ENCODE data around the gene HIF1A. TPM values are rescaled to one million over a fixed set of nuclear protein-coding genes. Genes with fewer than 3 reads are reported as not detected.

The HIF1A gene
- total and polyA plus RNA-seq, 5 donors from 2014 or later, result 48.2 to 123 (median 60.7) TPM

DNA sequence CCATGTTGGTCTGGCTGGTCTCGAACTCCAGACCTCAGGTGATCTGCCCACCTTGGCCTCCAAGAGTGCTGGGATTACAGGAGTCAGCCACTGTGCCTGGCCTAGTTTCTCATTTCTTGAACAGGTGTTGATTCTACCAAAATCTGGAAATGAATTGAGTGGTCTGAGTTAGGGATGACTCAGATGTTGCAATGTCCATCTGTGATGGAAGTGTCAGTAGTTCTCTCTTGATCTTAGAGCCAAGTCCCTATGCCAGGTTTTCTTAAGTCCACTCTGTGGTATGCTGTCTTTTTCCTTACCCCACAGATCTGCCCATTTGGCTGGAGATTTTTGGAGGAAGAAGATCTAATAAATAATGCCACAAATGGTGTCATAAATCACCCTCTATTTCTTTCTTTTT is 79.5 kb downstream of the HIF1A start:
- no peaks in the 10 kb centered on the region for H3K9me3 ChIP-seq (ENCODE audit: control insufficient read depth in 2 of 2, low read length in 2 of 2)
- no peak overlapping the region for H3K27ac ChIP-seq (ENCODE audit: insufficient read depth, low read length, poor library complexity, severe bottlenecking)
- no peaks in the 10 kb centered on the region for H3K9me3 Mint-ChIP-seq
- no peaks in the 10 kb centered on the region for H3K27me3 Mint-ChIP-seq
- no peak overlapping the region for H3K4me3 ChIP-seq (ENCODE audit: low read depth, low read length)
- peaks cover 47% of the 10 kb centered on the region for H3K36me3 Mint-ChIP-seq
- no peaks in the 10 kb centered on the region for H3K27me3 ChIP-seq (ENCODE audit: control insufficient read depth, insufficient read depth, low read length)
- DNase-seq (no peak), ATAC-seq (ENCODE audit: low read depth in 2 of 2) (no peak)
- H3K36me3 ChIP-seq (ENCODE audit: control insufficient read depth, insufficient read depth, low read length), result peaks cover 31% of the 10 kb centered on the region
- peaks cover 6 to 17% (median 14%) of the 10 kb centered on the region in 4 donors for H3K4me1 Mint-ChIP-seq
- H3K4me3 Mint-ChIP-seq, result no peak overlapping the region
- peaks cover 4% of the 10 kb centered on the region for H3K4me1 ChIP-seq (ENCODE audit: control insufficient read depth, insufficient read depth, low read length, poor library complexity, severe bottlenecking)
- H3K27ac Mint-ChIP-seq, result no peak overlapping the region

GRCh38 chr14:61780125-61780524 is 84.8 kb downstream of the HIF1A start:
- peak overlapping the region; percentile 38 for H3K27ac ChIP-seq (ENCODE audit: insufficient read depth, low read length, poor library complexity, severe bottlenecking)
- Mint-ChIP-seq H3K36me3 (peaks cover 42% of the 10 kb centered on the region), H3K9me3 (no peaks in the 10 kb centered on the region), H3K27ac (peak overlapping the region; percentile 77 to 86 (median 85)), H3K27me3 (no peaks in the 10 kb centered on the region), H3K4me1 (peaks cover 8 to 28% (median 21%) of the 10 kb centered on the region in 4 donors), H3K4me3 (peak overlapping the region in 2 of 4 donors; percentile 17 to 78)
- H3K4me3 ChIP-seq (ENCODE audit: low read depth, low read length), result peak overlapping the region; percentile 5
- H3K4me1 ChIP-seq (ENCODE audit: control insufficient read depth, insufficient read depth, low read length, poor library complexity, severe bottlenecking), result peaks cover 12% of the 10 kb centered on the region
- no peaks in the 10 kb centered on the region for H3K9me3 ChIP-seq (ENCODE audit: control insufficient read depth in 2 of 2, low read length in 2 of 2)
- ATAC-seq (ENCODE audit: low read depth in 2 of 2), result peak; percentile 68 to 73
- peaks cover 25% of the 10 kb centered on the region for H3K36me3 ChIP-seq (ENCODE audit: control insufficient read depth, insufficient read depth, low read length)
- no peaks in the 10 kb centered on the region for H3K27me3 ChIP-seq (ENCODE audit: control insufficient read depth, insufficient read depth, low read length)
- DNase-seq, result peak in 2 of 3 donors; percentile 28 to 67

GRCh38 chr14:61797309-61797708 is 102.0 kb downstream of the HIF1A start:
- no peaks in the 10 kb centered on the region for H3K4me1 ChIP-seq (ENCODE audit: control insufficient read depth, insufficient read depth, low read length, poor library complexity, severe bottlenecking)
- H3K36me3 ChIP-seq (ENCODE audit: control insufficient read depth, insufficient read depth, low read length), result peaks cover 2% of the 10 kb centered on the region
- no peaks in the 10 kb centered on the region for H3K9me3 ChIP-seq (ENCODE audit: control insufficient read depth in 2 of 2, low read length in 2 of 2)
- no peak overlapping the region for H3K27ac ChIP-seq (ENCODE audit: insufficient read depth, low read length, poor library complexity, severe bottlenecking)
- no peaks in the 10 kb centered on the region for H3K27me3 ChIP-seq (ENCODE audit: control insufficient read depth, insufficient read depth, low read length)
- Mint-ChIP-seq H3K4me1 (peaks cover 5 to 9% (median 6%) of the 10 kb centered on the region in 4 donors), H3K27me3 (peaks cover 4% of the 10 kb centered on the region), H3K27ac (no peak overlapping the region), H3K9me3 (peaks cover 0 to 2% (median 0%) of the 10 kb centered on the region in 7 donors), H3K4me3 (no peak overlapping the region), H3K36me3 (peaks cover 10% of the 10 kb centered on the region)
- H3K4me3 ChIP-seq (ENCODE audit: low read depth, low read length), result no peak overlapping the region
- no peak for DNase-seq
- no peak for ATAC-seq (ENCODE audit: low read depth in 2 of 2)

Other genes starting within 250 kb of the HIF1A start
- 3.9 TPM for gene SNAPC1, start 66.9 kb downstream of the HIF1A start, total RNA-seq
- 1 to 10 TPM; 3.9 to 4.7 (median 4.2) TPM for gene SNAPC1, start 66.9 kb downstream of the HIF1A start, polyA plus RNA-seq
- gene SYT16, start 117.2 kb downstream of the HIF1A start, total RNA-seq, result not detected
- not detected for gene SYT16, start 117.2 kb downstream of the HIF1A start, polyA plus RNA-seq

Measured in CD4-positive, CD25-positive, alpha-beta regulatory T cell (primary cell).